ENCODE results near the gene EXTL2.
"Not testable (repeated sequence)": the region's sequence is repeated elsewhere in the genome, so short reads cannot be mapped to it uniquely, and the experiment has no call there.

Gene EXTL2

GRCh38 chr1:100866041-100866900 lies 28.4 kb downstream of the EXTL2 start:
- in situ Hi-C loops (cut with HindIII; ENCODE audit: low sequenced_read_pairs), result no loop called here

- in situ Hi-C loops (cut with HindIII; ENCODE audit: low sequenced_read_pairs), result no loop called here
Observed at GRCh38 chr1:100862591-100862990, 32.1 kb downstream of the EXTL2 start.

GRCh38 chr1:100861379-100861778 lies 33.3 kb downstream of the EXTL2 start:
- in situ Hi-C loops (cut with HindIII; ENCODE audit: low sequenced_read_pairs), result no loop called here

- in situ Hi-C loops (cut with HindIII; ENCODE audit: low sequenced_read_pairs), result no loop called here
Observed at GRCh38 chr1:100860397-100860991, 34.1 kb downstream of the EXTL2 start.

- in situ Hi-C loops (cut with HindIII; ENCODE audit: low sequenced_read_pairs), result not testable (repeated sequence)
Observed at GRCh38 chr1:100855116-100855515, 39.5 kb downstream of the EXTL2 start.

GRCh38 chr1:100852976-100853375 lies 41.7 kb downstream of the EXTL2 start:
- in situ Hi-C loops (cut with HindIII; ENCODE audit: low sequenced_read_pairs), result no loop called here

- in situ Hi-C loops (cut with HindIII; ENCODE audit: low sequenced_read_pairs), result no loop called here
Observed at GRCh38 chr1:100851726-100852125, 42.9 kb downstream of the EXTL2 start.

GRCh38 chr1:100847361-100848082 lies 47.1 kb downstream of the EXTL2 start:
- in situ Hi-C loops (cut with HindIII; ENCODE audit: low sequenced_read_pairs), result no loop called here

- in situ Hi-C loops (cut with HindIII; ENCODE audit: low sequenced_read_pairs), result not testable (repeated sequence)
Observed at GRCh38 chr1:100843160-100843559, 51.5 kb downstream of the EXTL2 start.

GRCh38 chr1:100835866-100836842 lies 58.5 kb downstream of the EXTL2 start:
- in situ Hi-C loops (cut with HindIII; ENCODE audit: low sequenced_read_pairs), result no loop called here

GRCh38 chr1:100834777-100835660 lies 59.6 kb downstream of the EXTL2 start:
- in situ Hi-C loops (cut with HindIII; ENCODE audit: low sequenced_read_pairs), result no loop called here

- in situ Hi-C loops (cut with HindIII; ENCODE audit: low sequenced_read_pairs), result no loop called here
Observed at GRCh38 chr1:100832694-100833428, 61.8 kb downstream of the EXTL2 start.

- in situ Hi-C loops (cut with HindIII; ENCODE audit: low sequenced_read_pairs), result not testable (repeated sequence)
Observed at GRCh38 chr1:100825666-100826065, 69.0 kb downstream of the EXTL2 start.

All from DLD1 (cell line).